Sciatic nerve (tissue), 2 donors: ENCODE results near the gene DLGAP1. TPM values are rescaled to one million over a fixed set of nuclear protein-coding genes. Genes with fewer than 3 reads are reported as not detected.

Experiments used
- ATAC-seq: fragments of 200-7000 bp; cut with Tn5 transposase; one replicate; pipeline ENCODE4 v1.9.1; 2020; ENCODE audit warnings: mild to moderate bottlenecking, moderate library complexity
- DNase-seq: peaks from one replicate; pipeline ENCODE4 v3.0.0-alpha.2; 2020; ENCODE audit warnings: low spot score
- intact Hi-C: fragments of 100-400 bp; cut with DNase I; formaldehyde crosslinking; loops from one replicate; pipeline ENCODE4 v1.14.2; 2022
- total RNA-seq: library from RNA; stranded (reverse); fragmentation: NEBNext Ultra II Directional; extraction: Animal tissue kit (Norgen Biotek cat#: 25700); gene quantifications from one replicate; pipeline ENCODE4 v1.2.1, GENCODE V29; 2021
- donor health status: DM: no; HTN: no; CAD: no.
- donor health status: DM: no; HTN: no; CAD: no.

DLGAP1 gene
- total RNA-seq, 1 donor from 2014 or later = 0.98 TPM

DNA sequence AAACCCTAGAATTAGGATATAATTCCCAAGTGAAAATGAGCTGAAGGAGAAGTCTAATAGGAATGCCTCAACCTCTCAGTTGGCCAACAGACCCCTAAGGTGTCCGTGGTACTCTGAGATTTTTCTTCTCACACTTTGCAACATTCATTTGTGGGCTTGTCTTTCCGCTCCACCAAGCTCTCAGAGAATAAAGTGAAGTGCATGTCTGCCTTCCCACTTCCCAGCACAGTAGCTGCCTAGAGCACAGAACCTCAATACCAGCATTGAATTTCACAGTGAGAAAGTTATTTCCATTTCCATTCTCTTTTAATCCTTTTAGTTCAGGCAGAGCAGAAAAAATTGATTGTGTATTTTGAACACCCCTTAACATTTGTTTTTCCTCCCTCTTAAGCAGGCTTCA lies 553.3 kb downstream of the DLGAP1 start:
- ATAC-seq = no peak
- intact Hi-C loops = no loop called here
- DNase-seq = no peak

DNA sequence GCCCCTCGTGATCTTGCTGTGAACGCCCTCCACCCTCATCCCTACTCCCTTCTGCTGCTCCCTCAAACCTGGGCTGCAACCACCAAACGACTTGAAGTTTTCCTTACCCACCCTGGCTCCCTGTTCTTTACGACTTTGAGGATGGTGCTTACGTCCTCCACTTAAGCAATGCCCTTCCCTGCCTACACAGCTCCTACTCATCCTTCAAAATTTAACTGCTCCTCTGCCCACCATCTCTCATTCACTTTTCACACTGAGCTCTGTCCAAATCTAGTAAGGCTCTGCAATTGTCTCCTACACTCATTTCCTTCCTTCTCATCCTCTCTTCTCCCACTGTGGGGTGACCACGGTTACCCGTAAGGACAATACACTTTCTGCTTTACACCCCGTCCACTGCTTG lies 554.1 kb downstream of the DLGAP1 start:
- intact Hi-C loops = no loop called here
- no peak for ATAC-seq
- DNase-seq = no peak

DNA sequence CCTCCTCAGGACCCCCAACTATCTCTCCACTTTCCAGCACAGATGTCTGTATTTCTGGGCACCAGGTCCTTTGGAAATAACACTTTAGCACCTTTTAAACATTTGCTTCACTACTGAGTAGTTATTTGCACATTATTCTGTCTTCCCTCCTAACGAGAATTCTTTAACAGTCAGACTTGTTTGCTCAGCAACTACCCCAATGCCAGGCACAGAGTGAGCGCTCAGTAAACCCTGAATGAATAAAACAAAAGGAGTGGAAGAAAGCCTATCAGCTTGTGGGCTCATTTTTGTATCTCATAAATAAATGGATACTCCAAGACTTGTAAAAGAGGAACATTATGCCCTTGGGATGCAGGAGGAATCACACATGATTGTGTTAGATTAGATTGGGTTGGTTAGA lies 554.8 kb downstream of the DLGAP1 start:
- no peak for ATAC-seq
- intact Hi-C loops = no loop called here
- DNase-seq = no peak

DNA sequence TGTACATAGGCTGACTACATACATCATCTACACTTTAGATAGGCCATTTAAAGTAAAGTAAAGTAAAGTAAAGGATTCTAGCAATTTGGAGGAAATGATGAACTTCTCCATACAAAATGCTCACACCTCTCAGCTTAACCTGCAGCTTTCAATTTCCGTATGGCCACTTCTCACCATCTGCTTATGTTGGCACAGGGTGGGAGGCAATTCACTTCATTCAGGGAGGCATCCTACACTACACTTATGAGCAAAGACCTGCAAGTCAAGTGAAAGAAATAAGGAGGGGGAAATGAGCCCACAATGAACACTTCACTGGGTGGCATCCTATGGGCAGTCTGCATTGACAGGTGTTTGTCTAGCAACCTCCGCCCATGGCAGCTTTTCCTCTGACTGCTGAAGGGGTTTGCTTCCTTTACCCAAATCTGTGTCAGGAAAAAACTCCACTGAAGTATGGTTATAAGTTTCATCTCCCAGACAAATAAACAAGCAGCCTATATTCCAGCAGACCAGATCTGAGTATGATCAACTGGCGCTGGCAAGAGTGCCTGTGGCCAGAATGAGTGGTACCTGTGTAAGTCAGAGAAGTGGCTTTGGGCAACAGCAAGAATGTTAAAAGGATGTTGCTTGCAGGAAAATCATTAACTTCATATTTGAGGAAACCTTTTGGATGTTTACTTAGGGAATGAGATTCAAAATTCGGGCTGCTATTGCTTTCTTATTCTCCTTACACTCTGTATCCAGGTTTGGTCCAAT lies 556.1 kb downstream of the DLGAP1 start:
- intact Hi-C loops = loop anchor here (5.0 kb wide), 1 partner anchor 423 kb away; no protein-coding TSS in a partner anchor
- DNase-seq (no peak), ATAC-seq (no peak)

DNA sequence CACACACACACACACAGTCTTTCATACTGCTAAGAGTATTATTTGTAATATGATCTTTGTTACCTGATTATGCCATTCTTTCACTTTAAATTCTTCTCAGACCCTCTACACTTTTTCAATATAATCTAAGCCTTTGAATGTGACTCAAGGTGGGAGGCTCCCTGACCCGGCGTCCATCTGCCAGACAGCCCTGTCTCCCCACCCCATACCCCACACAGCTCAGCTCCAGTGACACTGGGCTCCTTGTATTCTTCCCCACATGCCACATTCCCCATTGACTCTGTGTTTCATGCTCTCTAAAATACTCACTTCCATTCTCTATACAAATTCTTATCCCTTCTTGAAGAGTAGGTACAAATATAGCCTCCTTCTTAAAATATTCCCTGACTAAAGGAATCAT lies 563.0 kb downstream of the DLGAP1 start:
- ATAC-seq (no peak), DNase-seq (no peak)
- intact Hi-C loops = no loop called here

DNA sequence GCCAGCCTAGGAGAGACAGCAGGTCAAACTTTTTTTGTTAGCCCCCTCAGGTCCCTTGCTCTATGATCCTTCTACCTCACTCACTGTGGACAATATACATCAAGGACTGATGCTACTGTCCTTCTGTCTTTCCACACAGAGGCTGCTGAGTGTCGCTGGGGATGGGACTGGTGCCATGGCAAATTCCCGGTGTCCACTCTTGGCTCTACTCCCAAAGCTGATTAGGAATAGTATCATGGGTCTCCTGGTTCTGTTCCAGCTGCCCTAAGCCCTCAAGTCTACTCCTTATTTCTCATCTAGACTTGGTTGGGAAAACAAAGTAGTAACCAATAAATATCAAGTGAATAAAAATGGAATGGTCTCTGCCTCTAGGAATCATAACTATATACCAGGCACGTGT lies 563.9 kb downstream of the DLGAP1 start:
- DNase-seq (no peak), ATAC-seq (no peak)
- intact Hi-C loops = no loop called here

DNA sequence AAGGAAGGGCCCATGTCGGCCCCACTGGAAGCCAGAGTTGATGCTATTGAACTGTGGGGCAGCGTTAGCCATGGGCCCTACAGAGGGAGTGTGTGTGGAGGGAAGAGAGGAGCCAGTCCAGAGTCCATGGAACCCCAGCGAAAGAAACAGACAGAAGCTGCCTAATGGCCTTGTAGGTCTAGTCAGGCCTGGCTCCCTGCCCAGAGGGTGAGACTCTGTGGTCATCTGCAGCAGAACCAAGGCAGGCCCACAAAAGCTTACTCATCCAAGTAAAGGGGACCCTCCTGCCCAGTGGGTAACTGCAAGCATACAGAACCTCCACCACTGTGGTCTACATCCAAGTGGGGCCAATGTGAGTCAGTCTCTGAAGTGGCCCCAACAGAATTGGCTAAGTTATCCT lies 565.3 kb downstream of the DLGAP1 start:
- no peak for DNase-seq
- ATAC-seq = no peak
- intact Hi-C loops = no loop called here

DNA sequence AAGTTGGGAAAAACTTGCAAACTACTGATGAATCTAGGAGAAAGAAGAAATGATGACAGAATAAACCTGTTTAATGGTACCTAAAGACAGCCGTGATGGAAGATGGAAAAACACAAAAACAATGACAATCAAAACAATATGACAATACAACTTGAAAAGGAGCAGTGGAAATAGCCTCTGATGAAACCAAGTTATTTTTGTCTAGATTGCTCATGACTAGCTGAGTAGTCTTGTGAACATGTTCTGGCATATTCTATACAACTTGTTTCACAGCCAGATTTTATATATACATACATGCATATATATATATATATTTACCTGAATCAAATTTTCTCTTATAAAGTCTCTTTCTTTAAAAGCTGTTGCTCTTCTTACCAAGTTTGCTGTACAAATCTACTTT lies 566.0 kb downstream of the DLGAP1 start:
- ATAC-seq (no peak), DNase-seq (no peak)
- intact Hi-C loops = no loop called here

DNA sequence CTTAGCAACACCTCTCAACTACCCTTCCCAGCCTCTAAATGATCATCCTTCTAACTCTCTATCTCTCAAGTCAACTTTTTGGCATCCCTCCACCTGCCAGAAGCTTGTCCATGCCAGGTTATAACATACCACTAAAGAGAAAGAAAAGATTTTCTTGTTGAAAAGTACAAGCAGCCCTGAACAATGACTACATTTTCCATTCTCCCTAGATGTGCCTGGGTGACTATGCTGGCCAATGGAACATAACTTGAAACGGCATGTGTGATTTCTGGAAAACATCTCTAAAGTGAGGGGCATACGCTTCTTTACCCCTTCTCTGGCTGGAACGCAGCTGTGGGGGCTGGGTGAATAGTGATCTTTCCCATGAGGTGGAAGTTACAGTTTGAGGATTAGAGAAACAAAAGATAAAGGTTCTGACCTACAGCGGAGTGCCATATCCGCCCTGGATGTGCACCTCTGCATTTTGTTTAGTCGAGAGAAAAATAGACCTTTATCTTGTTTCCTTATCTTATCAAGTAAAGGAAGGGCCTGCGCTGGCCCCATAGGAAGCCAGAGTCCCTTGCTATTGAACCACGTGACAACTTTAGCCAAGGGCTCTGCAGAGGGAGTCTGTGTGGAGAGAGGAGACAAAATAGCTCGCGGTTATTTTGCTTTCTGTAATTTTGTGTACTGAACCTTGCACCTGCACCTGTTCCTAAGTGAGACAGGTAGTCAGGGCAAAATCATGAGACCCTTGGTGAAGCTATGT lies 568.4 kb downstream of the DLGAP1 start:
- no peak for ATAC-seq
- intact Hi-C loops = no loop called here

DNA sequence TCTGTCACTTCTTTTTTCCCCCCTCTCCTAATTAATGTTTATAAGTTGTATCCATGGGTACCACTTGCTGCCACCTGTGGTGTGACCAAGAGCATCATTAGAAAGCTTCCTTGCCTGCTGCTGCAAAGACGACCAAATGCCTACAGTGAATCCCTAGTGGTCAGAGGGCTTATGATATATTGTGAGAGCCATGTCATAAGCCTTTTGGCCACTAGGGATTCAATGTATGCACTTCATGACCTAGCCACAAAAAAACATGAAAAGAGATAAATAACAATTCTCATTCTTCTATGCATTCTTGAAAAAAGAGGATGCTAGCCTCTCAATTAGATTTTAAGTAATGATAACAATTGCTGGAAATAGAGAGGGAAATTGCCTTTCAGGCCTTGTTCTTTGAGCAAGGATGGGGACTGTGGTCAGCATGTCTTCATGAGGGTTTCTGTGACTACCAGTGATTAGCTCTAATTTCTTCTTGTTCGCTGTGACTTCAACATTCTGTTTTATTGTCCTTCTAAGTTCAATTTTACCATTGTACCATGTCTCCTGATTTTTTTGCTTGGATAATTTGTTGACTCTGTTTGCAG lies 569.8 kb downstream of the DLGAP1 start:
- DNase-seq (no peak), ATAC-seq (no peak)
- intact Hi-C loops = no loop called here

More for the DNA sequence above, 568.4 kb downstream of the DLGAP1 start:
- no peak for DNase-seq

DNA sequence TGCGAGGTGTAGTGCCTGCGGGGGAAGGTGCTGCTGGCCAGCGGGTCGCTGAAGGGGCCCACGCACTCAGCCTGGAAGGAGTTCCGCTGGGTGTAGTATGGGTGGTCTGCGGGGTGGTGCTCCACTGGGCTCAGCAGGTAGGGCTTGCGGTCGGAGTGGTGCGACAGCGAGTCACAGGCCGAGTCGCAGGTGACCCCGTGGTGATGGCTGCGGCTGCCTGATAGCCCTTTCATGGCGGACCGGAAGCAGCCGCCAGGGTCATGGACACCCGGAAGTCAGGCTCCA lies 575.3 kb downstream of the DLGAP1 start:
- DNase-seq (no peak), ATAC-seq (no peak)
- intact Hi-C loops = no loop called here

DNA sequence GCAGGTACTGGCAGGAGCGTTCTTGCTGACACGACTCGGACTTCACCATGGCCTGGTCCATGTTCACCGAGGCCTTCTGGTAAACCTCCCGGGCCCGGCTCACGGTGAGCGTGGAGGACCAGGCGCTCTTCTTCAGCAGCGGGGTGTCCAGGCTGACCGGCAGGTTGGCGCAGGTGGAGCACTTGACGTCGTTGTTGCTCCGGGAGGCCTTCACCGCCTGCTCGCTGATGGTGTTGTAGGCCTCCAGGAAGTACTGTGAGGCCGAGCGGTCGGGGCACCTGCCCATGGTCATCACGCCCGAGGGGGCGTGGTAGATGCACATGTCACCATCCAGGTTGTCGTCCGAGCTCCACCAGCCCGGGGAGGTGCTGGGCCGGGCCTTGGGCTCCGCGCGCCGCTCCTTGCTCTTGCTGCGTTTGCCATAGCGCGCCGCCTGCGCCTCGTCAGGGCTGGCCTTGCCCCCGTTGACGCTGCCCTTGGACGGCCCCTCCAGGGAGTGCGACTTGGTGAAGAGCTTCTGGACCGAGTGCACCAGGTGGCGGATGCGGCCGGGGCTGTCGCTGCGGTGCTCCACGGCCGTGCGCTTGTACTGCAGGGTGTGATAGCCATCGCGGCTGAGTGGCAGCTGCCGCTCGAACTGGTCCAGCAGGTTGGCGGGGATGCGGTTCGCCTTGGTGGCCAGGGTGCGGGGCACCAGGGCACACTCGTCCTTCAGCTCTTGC lies 575.8 kb downstream of the DLGAP1 start:
- ATAC-seq (no peak), DNase-seq (no peak)
- intact Hi-C loops = no loop called here

DNA sequence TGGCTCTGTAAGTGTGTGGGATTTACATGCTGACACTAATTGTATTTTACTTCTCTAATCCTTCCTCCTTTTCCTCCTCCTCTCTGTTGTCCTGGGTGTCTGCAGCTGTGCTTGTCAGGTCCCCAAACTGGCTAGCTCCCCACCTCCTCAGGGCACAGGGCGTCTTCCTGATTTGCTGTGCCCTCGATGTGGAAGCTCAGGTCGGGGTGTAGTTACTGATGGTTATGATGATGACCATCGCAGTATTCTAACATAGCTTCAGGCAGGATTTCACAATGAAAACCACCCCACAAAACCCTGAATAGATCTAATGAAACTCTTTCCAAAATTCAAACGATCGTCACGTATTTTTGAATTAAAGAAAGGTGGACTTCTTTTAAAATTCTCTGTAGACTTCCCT lies 576.7 kb downstream of the DLGAP1 start:
- no peak for DNase-seq
- no peak for ATAC-seq
- intact Hi-C loops = no loop called here

DNA sequence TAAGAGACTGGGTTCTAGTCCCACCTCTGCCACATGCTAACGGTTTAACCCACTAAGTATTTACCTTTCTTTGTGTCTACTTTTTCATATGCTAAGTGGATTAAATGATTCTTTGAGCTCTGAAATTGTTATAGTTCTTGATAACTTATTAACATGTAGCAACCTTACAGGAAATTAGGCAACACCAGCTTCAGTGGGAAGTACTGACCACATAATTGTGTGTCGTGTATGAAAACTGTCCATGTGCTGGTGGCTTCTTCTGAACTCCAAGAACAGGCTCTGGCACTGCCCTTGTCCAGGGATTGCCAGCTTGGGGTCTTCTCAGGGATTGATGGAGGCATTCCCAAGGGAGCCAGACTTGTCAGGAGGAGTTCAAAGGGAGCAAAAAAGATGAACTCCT lies 577.4 kb downstream of the DLGAP1 start:
- DNase-seq = no peak
- no peak for ATAC-seq
- intact Hi-C loops = no loop called here

DNA sequence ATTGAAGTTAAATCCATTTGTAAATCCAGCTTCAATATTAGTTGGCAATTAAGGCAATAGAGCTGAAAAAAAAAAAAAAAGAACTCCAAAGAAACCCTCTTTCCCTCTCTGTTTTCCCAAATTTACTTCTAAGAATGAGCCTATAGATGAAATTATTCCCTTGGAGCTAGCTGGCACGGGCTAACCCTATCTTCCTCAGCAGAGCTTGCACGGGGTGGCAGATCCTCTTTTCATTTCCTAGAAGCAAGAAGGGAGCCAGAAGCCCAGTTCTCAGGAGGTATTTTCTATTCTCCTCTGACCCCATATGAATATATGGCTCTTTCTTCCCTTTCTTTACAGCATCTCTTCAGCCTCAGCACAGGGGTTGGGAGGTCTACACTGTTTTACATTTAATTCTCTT lies 579.1 kb downstream of the DLGAP1 start:
- DNase-seq = no peak
- intact Hi-C loops = no loop called here

DNA sequence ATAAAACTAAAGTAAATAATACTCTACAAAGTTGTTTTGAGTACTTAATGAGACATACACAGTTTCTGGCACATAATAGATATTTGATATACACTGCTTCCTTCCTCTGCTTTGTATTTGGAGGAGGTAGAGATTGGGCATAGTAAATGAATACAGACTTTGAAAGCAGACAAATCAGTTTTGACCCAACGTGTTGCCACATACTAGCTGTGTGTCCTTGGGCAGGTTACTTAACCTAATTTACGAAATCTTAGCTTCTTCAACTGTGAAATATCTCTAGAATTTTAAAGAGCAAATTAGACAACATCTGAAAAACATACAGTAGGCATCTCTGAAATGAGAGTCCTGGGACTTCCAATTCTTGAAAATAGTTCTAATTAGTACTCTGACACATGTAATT lies 579.7 kb downstream of the DLGAP1 start:
- no peak for DNase-seq
- no peak for ATAC-seq
- intact Hi-C loops = no loop called here

More for the DNA sequence above, 579.1 kb downstream of the DLGAP1 start:
- ATAC-seq = no peak

DNA sequence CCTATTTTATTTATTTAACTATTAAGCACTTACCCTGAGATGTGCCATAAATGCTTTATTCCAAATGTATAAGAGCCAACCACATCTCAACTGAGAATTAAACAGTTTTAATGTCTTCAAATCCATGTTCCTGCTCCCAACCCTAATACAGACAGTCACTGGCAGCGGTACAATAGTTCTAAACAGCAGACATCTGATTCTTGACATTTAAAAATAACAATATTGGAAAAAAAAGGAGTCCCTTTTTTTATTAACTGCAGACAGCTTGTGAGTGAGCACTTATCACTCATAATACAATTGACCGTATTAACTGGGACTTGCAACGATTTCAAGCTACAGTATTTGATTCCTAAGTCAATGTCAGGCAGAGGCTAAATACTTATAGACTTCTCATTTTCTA lies 580.5 kb downstream of the DLGAP1 start:
- ATAC-seq = no peak

DNA sequence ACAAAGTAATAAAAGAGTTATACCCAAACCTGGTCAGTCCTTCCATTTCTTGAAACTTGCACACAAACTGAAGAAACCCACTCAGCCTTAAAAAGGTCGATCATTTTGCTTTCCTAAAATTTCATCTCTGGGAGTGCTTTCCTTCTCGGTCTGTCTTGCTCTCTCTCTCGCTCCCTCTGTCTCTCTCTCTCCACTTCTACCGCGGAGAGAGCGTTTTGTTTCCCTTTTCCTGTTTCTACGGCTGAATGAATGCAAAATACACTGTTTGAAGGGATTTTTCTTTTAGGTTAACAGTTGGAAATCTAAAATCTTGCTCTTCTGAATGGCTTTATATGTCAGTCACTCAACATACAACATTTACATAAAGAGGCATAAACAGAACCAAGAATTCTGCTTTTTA lies 581.0 kb downstream of the DLGAP1 start:
- ATAC-seq (peak; percentile 60), DNase-seq (no peak)
- intact Hi-C loops = no loop called here

More for the DNA sequence above, 580.5 kb downstream of the DLGAP1 start:
- no peak for DNase-seq
- intact Hi-C loops = no loop called here

DNA sequence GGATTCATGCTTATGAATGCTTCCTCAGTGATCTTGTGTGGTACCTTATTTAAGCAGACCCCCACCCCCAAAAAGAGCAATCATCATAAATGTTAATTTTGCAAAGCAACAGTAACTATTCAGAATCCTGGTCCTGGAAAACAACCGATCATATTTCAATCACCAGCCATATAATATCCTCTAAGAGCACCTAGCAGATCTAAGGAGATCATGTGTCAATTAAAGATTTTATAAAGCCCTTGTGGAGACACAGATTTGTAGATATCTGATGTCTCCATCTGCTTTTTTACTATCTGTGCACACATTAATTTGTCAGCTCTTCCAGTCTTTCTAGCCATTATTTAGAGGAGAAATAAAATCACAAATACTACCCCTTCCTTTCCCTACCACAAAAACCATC lies 581.4 kb downstream of the DLGAP1 start:
- DNase-seq (no peak), ATAC-seq (no peak)
- intact Hi-C loops = no loop called here

DNA sequence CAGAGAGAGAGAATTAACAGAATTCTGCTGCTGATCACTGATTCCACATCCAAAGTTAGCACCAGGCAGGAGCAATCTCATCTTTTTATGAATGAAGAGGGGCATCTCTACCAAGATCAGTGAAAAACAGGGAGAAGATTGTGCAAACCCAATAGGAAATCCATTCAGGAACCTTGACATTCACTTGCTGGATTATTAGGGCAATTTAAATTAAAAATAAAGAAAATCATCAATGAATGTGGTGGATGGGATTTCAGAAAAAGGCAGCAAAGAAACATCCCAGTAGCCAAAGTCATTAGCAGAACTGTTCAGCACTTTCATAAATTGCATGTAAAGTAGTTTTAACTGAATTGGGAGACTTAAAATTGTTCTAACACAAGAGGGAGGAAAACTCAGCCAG lies 581.9 kb downstream of the DLGAP1 start:
- DNase-seq (no peak), ATAC-seq (no peak)
- intact Hi-C loops = no loop called here
